NT2/D1 (cell line): Measurements from ENCODE around the gene VSNL1.

ENCODE experiments used
- DNase-seq: peaks from one replicate; pipeline ENCODE4 v3.0.0-alpha.2; 2011; ENCODE audit warnings: low read depth, low spot score
- H3K27me3 ChIP-seq: 2 replicates; pipeline ENCODE4 v1.6.0; 2011; ENCODE audit warnings: mild to moderate bottlenecking; ENCODE audit not compliant: insufficient read length, insufficient read depth
- H3K36me3 ChIP-seq: 2 replicates; pipeline ENCODE4 v1.6.1; 2011; ENCODE audit warnings: mild to moderate bottlenecking, low read length, mixed read lengths; ENCODE audit not compliant: insufficient read depth, insufficient read length
- H3K4me1 ChIP-seq: 2 replicates; pipeline ENCODE4 v1.5.1; 2011; ENCODE audit not compliant: insufficient read depth, insufficient read length
- H3K4me3 ChIP-seq: 2 replicates; pipeline ENCODE4 v1.5.1; 2011; ENCODE audit warnings: low read depth; ENCODE audit not compliant: insufficient read length
- H3K9ac ChIP-seq: 2 replicates; pipeline ENCODE4 v1.6.0; 2011; ENCODE audit warnings: low read depth; ENCODE audit not compliant: insufficient read length
- H3K9me3 ChIP-seq: 2 replicates; pipeline ENCODE4 v1.5.1; 2011; ENCODE audit warnings: mild to moderate bottlenecking, low read length; ENCODE audit not compliant: insufficient read depth
- SUZ12 ChIP-seq: IDR thresholded peaks from 2 replicates; pipeline ENCODE4 v1.6.1; 2011; ENCODE audit not compliant: insufficient read length, insufficient read depth; ENCODE audit errors: extremely low read depth
- YY1 ChIP-seq: IDR thresholded peaks from 2 replicates; pipeline ENCODE4 v1.6.1; 2011; ENCODE audit not compliant: insufficient read length, insufficient read depth
- ZNF274 ChIP-seq: IDR thresholded peaks from 2 replicates; pipeline ENCODE4 v1.6.1; 2011; ENCODE audit warnings: mild to moderate bottlenecking, low read depth, low read length

VSNL1 gene

DNA sequence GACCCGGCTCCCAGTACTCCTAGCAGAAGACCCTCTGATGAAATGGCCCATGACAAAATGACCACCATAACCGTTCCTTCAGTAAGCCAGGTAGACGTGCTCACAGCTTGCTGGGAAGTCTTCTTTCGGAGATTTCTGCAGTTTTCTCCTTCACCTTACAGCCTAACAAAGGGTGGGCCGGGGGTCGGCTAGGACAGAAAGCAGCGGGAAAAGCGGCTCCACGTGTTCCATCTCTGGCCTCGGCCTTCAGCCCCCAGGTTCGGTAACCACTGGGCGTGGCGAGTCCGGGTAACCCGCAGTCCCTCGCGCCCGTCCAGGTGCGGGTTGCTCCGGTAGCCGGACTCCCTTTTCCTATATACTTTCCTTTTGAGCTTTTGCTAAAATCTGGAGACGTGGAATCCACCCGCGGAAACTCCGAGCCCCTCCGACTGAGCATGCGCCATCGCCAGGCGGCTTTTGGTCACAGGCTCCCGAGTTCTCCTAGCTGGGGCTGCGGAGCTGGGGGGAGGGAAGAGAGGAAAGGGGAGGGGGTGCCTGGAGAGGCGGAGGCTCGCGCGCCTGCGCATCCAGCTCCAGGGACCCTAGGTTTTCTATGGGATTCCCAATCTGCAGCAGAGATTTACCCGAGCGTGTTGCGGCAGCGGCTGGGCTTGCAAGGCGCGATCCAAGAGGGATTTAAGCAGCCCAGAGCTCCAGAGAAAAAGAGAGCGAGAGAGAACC is at the start of gene VSNL1:
VSNL1 (plus strand) TSS at position 604 of the 720 bp plus-strand sequence. CDS start 51,379 bp downstream, outside the sequence.
- peaks cover 2% of the 10 kb centered on the region for H3K4me1 ChIP-seq
- H3K9ac ChIP-seq = peak within 1 kb of the TSS; percentile 70
- no peaks in the 10 kb centered on the region for H3K9me3 ChIP-seq
- H3K27me3 ChIP-seq = peaks cover 46% of the 10 kb centered on the region
- TF ChIP-seq YY1 (no peak), SUZ12 (no peak), ZNF274 (no peak)
- H3K36me3 ChIP-seq = no peaks in the 10 kb centered on the region
- H3K4me3 ChIP-seq = peak within 1 kb of the TSS; percentile 48
- peak; percentile 90 for DNase-seq

DNA sequence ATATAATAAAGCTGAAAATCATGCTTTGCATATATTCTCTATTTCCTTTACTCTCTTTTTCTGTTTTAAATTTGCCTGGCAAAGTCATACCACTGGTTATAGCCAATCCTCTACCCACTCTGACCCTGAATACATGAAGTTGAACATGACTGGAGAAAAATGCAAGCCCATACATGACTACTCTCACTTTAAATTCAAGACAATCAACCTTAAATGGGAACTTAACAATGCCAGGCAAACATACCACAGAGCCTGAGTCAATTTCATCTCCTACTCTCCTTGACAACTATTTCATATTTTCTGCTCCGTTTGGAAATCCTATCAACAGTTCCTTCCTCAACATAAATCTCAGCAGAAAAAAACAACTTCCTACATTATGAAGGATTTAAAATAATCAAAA is 44.9 kb upstream of the VSNL1 start:
- TF ChIP-seq YY1 (no peak), SUZ12 (no peak), ZNF274 (no peak)
- Histone ChIP-seq H3K36me3 (no peaks in the 10 kb centered on the region), H3K9ac (no peak overlapping the region), H3K4me3 (no peak overlapping the region), H3K4me1 (no peaks in the 10 kb centered on the region), H3K27me3 (no peaks in the 10 kb centered on the region), H3K9me3 (no peaks in the 10 kb centered on the region)
- no peak for DNase-seq

DNA sequence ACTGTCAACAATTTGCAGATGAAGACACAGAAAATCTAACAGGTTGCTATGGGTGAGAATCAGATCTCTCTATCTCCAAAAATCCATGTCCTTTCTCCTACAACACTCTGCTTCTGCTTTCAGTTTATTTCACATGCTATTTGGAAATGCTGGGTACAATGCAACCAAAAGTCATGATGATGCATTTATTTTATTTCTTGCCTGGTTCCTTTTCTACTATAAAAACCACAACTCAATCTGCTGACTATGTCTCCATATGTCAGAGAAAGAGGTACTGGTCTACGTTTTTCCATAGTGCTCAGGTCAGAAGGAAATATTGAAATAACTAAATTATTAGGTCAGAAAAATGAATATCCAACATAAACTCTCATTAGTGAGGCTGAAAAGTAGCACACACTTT is 42.8 kb upstream of the VSNL1 start:
- H3K9me3 ChIP-seq = no peaks in the 10 kb centered on the region
- no peak for DNase-seq
- no peak overlapping the region for H3K4me3 ChIP-seq
- no peaks in the 10 kb centered on the region for H3K27me3 ChIP-seq
- no peaks in the 10 kb centered on the region for H3K4me1 ChIP-seq
- H3K36me3 ChIP-seq = no peaks in the 10 kb centered on the region
- no peak overlapping the region for H3K9ac ChIP-seq
- TF ChIP-seq SUZ12 = no peak
- TF ChIP-seq YY1 = no peak
- no peak for TF ChIP-seq ZNF274

DNA sequence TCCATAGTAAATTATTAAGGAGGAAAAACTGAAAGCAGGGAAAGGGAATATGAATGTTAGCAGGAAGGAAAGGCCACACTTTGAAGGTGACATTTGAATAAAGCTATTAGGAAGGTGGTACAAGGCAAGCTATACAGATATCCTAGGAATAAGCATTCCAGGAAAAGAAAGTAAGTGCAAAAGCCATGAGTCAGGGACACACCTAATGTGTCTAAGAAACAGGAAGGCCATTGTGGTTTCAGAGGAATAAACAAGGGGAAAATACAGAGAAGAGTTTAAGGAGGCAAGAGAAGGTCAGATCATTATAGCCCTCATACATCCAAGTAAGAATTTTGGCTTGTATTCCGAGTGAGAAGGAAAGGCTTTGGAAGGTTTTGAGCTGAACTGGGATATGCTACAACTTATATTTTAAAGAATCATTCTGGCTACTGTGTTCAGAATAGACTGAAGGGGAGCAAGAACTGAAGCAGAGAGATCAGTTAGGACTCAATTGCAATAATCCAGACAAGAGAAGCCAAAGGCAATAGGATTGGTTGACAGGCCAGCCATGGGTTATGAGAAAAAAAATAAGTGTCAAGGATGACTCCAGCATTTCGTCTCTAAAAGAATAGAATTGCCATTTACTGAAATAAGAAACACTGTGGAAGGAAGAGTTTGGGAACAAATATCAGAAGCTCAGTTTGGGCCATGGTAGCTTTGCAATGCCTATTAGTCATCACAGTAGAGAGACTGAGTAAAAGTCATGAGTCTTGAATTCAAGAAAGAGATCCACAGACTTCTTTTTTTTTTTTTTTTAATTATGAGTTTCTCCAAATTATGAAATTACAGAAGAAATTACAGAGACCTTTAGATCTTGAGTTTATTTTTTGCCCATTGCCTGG is 33.5 kb upstream of the VSNL1 start:
- Histone ChIP-seq H3K36me3 (no peaks in the 10 kb centered on the region), H3K4me1 (no peaks in the 10 kb centered on the region), H3K4me3 (no peak overlapping the region), H3K27me3 (no peaks in the 10 kb centered on the region), H3K9me3 (no peaks in the 10 kb centered on the region), H3K9ac (no peak overlapping the region)
- TF ChIP-seq SUZ12 (no peak), ZNF274 (no peak), YY1 (no peak)
- DNase-seq = no peak

DNA sequence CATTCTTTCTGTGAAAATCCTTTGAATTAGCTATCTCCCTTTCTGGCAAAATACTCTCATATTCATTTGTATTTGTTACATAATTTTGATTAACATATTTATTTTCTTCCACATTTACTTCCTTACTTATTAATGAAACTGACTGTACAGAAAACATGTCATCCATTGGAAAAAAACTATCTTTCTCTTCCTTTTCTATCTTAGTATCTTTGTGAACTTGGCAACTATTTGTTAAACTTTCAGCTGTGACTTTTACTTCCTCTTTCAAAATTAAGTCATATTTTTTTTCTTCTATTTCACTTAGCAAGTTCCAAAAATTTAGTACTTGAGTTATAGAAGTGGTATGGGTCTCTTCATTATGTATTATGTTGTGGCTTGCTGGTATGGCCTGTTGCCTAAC is 24.8 kb upstream of the VSNL1 start:
- no peak overlapping the region for H3K4me3 ChIP-seq
- H3K4me1 ChIP-seq = no peaks in the 10 kb centered on the region
- H3K9ac ChIP-seq = no peak overlapping the region
- no peaks in the 10 kb centered on the region for H3K27me3 ChIP-seq
- H3K9me3 ChIP-seq = no peaks in the 10 kb centered on the region
- TF ChIP-seq ZNF274 = no peak
- TF ChIP-seq SUZ12 = no peak
- no peak for TF ChIP-seq YY1
- DNase-seq = no peak
- H3K36me3 ChIP-seq = no peaks in the 10 kb centered on the region

DNA sequence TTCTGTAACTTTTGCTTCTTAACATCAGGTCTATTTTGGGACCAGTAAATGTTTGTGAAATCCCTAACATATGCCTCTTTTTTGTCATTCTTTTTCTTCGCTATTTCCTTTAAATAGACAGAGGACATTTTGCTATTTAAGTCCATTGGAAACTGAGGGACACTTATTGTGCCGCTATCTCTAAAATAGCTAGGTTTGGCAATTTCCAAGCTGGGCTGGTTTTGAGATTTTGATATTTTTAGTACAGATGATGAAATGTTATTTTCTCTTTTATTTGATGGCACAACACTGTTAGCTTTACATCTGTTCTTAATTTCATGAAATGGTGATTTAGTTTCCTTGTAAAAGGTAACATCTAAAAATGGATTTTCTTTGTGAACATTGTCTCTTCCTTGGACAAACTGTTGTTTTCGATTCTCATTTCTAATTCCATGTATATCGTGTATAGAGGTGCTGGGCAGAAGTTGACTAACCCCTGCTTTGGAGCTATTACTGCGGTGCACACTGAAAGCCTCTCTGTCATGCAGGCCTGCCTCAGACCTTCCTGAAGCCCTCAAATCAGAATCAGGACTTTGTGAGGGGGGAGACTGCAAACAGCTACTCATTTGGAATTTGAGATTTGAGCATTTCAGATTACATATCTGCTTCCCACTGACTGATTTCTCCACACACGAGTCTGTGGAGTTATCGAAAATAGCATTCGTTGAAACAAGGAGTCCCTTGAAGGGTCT is 22.9 kb upstream of the VSNL1 start:
- peak overlapping the region; percentile 72 for H3K9ac ChIP-seq

More for the DNA sequence above, 22.9 kb upstream of the VSNL1 start:
- no peak for TF ChIP-seq ZNF274
- H3K4me3 ChIP-seq = peak overlapping the region; percentile 26
- H3K4me1 ChIP-seq = no peaks in the 10 kb centered on the region
- H3K9me3 ChIP-seq = no peaks in the 10 kb centered on the region
- no peaks in the 10 kb centered on the region for H3K36me3 ChIP-seq
- no peaks in the 10 kb centered on the region for H3K27me3 ChIP-seq
- DNase-seq = no peak
